Measurements from ENCODE around the gene SCNN1B.
"Not testable (repeated sequence)": the region's sequence is repeated elsewhere in the genome, so short reads cannot be mapped to it uniquely, and the experiment has no call there.

Gene SCNN1B

GRCh38 chr16:23302045-23302956, at the start of gene SCNN1B:
Gene SCNN1B (plus strand): TSS chr16:23302302. CDS start chr16:23348600, 46,298 bp downstream.
- no peak for DNase-seq (ENCODE audit: low read depth)
- no peak within 1 kb of the TSS for H3K4me3 ChIP-seq (ENCODE audit: control insufficient read depth, low read depth, low read length)
- TF ChIP-seq CTCF (conservative IDR thresholded peaks at IDR 0.05; ENCODE audit: control insufficient read depth, insufficient read depth, low read depth, low read length) = no peak

- no peak for DNase-seq (ENCODE audit: low read depth)
- TF ChIP-seq CTCF (conservative IDR thresholded peaks at IDR 0.05; ENCODE audit: control insufficient read depth, insufficient read depth, low read depth, low read length) = no peak
- no peak overlapping the region for H3K4me3 ChIP-seq (ENCODE audit: control insufficient read depth, low read depth, low read length)
These were observed 49.8 kb upstream of the SCNN1B start for GRCh38 chr16:23252310-23252709.

- DNase-seq (ENCODE audit: low read depth); H3K4me3 ChIP-seq (ENCODE audit: control insufficient read depth, low read depth, low read length): not testable (repeated sequence)
These were observed 48.5 kb upstream of the SCNN1B start for GRCh38 chr16:23253650-23254049.

DNA sequence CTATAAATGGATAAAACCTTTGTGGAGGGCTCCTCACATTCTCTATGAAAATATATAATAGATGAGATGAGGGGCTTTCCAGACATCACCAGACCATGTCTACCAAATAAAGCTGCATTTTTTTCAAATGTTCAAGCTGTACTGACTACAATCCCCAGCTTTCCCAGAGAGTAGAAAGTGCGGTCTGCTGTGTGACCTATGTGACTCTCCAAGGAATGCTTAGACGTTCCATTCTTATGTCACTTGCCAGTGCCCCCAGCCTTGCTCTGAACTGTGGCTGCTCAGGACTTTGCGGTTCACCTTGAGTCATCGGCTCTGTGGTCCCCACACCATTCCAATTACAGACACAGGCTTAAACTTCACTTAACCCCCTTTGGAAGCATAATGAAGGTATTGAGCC, 47.8 kb upstream of the SCNN1B start:
- no peak overlapping the region for H3K4me3 ChIP-seq (ENCODE audit: control insufficient read depth, low read depth, low read length)
- no peak for TF ChIP-seq CTCF (conservative IDR thresholded peaks at IDR 0.05; ENCODE audit: control insufficient read depth, insufficient read depth, low read depth, low read length)
- DNase-seq (ENCODE audit: low read depth) = peak; percentile 24

DNA sequence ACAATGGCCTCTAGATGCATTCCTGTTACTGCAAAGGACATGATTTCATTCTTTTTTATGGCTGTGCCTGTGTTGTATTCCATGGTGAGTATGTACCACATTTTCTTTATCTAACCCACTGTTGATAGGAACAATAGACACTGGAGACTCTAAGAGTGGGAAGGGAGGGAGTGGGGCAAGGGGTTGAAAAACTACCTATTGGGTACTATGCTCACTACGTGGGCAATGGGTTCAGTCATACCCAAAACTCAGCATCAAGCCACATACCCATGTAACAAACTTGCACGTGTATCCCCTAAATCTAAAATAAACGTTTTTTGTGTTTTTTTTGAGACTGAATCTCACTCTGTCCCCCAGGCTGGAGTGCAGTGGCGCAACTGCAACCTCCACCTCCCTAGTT, 47.1 kb upstream of the SCNN1B start:
- TF ChIP-seq CTCF (conservative IDR thresholded peaks at IDR 0.05; ENCODE audit: control insufficient read depth, insufficient read depth, low read depth, low read length) = no peak
- DNase-seq (ENCODE audit: low read depth) = no peak
- no peak overlapping the region for H3K4me3 ChIP-seq (ENCODE audit: control insufficient read depth, low read depth, low read length)

GRCh38 chr16:23256440-23256839, 45.7 kb upstream of the SCNN1B start:
- no peak for DNase-seq (ENCODE audit: low read depth)
- H3K4me3 ChIP-seq (ENCODE audit: control insufficient read depth, low read depth, low read length) = no peak overlapping the region
- no peak for TF ChIP-seq CTCF (conservative IDR thresholded peaks at IDR 0.05; ENCODE audit: control insufficient read depth, insufficient read depth, low read depth, low read length)

DNA sequence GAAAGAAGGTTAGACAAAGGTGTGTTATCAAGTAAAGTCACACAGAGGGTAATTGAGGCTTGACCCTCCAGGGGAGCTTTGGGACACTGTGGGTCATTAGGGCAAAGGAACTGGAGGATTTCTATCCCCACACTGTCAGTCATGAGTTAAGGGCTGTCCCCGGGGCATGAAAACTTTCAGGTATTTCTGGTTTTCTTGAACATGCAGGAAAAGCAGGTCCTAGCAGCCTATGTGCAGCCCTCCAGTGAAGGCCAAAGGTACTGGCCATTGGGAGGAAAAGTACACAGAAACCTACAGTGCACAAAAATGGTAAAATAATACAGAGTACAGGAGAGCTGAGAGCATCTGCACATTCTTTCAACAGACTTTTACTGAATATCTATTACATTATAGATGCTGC, 44.4 kb upstream of the SCNN1B start:
- no peak overlapping the region for H3K4me3 ChIP-seq (ENCODE audit: control insufficient read depth, low read depth, low read length)
- no peak for DNase-seq (ENCODE audit: low read depth)
- no peak for TF ChIP-seq CTCF (conservative IDR thresholded peaks at IDR 0.05; ENCODE audit: control insufficient read depth, insufficient read depth, low read depth, low read length)

Data from fibroblast of mammary gland (primary cell).